Embryonic facial prominence (tissue), 1 donor: ENCODE results near the gene LYSMD1.

Experiments
- DNase-seq: peaks from one replicate; pipeline ENCODE4 v3.0.0-alpha.2; 2016; ENCODE audit errors: extremely low spot score

Gene LYSMD1

DNA sequence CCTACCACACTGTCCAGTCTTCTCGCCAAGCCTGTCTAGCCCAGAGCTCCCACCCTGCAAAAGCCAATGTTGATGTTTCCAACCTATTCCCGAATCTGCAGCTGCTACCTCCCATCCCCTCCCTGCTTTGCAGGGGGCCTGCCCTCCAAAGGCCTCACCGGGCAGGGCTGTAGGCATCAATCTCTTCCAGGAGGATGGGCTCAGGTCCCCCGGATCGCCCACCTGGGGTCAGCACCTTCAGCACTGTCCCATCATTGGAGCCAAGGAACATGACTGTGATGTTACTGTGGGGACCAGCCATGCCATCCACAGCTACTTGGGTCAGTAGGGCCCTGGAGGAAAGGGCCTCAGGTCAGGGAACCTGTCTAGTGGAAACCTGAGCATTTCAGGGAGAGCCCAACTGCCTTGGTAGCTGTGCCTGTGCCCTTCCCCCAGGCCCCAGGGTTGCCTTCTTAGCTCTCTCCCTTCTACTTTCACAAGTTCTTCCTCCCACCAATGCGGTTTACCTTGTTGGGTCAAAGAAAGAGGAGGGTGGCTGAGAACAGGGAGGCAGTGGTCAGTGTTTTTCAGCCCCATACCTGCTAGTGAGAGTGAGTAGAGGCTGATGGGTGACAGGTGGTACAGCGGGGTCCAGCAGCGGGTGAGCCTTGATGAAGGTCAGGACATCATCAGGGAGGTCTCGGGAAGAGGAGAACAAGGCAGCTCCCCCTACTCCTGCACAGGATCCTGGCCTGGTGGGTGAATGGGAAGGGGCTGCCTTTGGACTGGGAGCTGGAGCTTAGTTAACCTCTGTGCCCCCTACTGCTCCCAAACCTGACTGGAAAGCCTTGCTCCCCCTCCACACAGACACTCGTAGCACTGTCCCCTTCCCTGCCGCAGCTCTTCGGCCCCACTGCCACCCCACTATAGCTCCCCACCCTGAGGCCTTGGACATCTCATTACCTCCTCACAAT, 30.0 kb downstream of the LYSMD1 start:
- no peak for DNase-seq

DNA sequence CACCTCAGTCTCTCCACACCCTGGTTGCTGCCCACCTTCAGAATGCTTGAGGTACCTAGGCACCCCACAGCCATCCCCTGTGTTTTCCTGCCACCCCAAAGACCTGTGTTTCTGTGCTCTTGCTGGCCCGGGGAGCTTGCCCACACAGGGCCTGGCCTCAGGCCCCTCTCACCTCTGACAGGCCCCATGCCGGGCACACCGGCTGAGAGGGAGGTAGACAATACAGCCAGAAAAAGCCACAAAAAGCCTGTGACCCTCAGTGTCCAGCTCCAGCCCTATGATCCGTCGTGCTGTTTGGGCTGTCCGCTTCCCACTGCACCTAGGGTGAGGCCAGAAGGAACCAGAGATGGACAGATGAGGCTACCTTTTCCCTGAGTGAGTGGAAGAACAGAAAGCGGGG, 30.7 kb downstream of the LYSMD1 start:
- no peak for DNase-seq

DNA sequence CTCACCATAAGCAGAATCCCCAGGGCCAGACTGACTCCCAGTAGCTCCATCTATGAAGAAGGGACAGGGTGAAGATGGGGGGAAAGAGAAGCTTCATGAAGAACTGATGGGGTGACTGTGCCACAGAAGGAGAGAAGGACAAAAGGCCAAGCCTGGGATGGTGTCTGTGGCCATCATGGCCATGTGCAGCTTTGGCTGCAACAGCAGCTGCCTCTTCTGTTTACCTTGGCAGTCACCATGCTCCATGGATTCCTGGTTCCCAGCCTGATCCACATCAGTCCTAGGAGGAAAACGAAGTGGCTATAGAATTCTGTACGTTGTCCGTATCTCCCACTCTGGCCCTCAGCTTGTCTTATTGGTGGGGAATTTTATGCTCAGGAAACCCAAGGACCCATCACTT, 31.3 kb downstream of the LYSMD1 start:
- DNase-seq, result no peak

DNA sequence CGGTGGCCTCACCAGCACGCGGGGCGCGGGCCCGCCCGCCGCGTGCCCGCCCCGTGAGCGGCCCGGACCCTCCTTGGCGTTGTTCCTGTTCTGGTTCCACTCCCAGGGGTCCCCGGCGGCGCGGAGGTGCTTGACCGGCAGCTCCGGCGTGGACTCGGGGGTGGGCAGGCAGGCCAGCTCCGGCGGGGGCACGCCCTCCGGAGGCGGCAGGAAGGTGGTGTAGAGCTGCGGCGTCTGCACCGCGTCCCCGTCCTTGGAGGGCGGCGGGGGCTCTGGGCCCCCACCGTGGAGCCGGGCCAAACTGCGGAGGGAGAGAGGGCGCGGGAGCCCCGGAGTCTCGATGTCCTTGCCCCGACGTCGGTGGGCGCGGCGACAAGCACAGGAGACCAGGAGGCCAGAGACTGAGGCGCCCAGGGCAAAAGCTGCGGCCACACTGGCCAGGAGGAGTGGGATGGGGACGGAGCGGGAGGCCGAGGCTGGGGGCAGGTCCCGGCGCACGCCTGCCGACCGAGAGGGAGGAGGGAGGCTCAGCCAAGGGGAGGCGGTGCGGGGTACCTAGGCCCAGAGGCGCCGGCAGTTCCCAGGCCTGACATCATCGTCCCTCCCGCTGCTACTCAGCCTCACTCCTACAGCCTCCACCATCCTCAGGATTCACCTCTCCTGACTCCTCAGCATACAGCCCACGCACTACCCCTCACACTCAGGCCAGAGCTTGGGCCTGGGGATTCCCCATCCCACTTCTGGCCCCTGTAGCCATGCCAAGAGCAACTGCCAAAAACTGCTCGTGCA, 32.5 kb downstream of the LYSMD1 start:
- DNase-seq, result no peak

DNA sequence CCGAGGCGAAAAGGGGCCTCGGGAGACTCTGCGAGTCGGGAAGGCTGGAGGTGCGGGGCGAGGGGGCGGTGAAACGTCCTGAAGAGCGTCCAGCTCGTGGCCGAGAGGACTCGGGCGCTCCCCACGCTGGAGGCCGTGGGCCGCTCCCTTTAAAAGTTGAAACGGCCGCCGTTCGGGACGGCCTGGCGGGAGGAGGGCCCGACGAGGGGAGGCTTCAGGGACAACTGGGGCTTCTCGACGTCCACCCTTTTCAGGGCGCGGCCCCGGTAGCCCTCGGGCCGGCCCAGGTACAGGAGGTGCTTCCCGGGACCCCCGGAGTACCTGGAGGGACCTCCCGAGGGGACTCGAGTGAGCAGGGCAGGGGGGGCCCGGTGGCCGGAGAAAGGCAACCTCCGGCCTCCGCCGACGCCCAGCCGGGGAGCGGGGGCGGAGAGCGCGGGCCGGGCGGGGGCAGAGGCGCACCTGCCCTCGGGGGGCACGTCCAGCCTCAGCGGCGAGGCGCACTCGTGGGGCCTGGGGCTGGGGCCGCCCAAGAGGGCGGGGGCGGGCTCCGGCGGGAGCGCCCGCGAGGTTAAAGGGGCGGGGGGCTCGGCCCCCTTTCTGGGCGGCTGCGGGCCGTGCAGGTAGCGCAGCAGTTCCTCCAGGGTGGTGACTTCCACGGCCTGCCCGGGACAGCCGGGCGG, 33.2 kb downstream of the LYSMD1 start:
- no peak for DNase-seq

DNA sequence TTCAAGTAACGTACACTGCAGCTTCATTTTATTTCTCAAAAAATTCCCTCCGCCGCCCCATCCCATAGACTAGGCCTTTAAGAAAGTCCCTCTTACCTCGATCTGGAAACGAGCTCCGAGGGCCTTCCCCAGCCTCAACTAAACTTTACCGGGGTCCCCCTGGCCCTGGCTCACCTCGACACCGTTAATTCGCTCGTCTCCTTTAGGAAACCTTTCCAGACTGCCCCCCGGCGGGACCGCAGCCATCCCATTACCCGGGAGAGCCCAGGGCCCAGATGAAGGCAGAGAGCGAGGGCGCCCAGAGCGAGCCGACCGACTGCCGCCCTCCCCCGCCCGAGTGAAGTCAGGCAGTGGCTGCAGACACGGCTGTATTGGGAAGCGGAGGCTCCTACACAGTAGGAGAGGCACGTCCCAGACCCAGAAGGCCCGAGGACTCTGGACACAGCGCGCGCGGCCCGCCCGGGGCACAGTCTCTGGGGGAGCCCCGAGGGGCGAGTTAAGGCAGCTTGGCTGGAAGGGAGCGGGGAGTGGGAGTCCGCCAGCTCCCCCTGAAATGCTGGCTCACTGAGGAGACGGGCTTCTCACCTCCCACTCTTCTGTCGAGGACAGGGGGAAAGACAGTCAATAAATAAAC, 33.9 kb downstream of the LYSMD1 start:
- DNase-seq, result no peak

DNA sequence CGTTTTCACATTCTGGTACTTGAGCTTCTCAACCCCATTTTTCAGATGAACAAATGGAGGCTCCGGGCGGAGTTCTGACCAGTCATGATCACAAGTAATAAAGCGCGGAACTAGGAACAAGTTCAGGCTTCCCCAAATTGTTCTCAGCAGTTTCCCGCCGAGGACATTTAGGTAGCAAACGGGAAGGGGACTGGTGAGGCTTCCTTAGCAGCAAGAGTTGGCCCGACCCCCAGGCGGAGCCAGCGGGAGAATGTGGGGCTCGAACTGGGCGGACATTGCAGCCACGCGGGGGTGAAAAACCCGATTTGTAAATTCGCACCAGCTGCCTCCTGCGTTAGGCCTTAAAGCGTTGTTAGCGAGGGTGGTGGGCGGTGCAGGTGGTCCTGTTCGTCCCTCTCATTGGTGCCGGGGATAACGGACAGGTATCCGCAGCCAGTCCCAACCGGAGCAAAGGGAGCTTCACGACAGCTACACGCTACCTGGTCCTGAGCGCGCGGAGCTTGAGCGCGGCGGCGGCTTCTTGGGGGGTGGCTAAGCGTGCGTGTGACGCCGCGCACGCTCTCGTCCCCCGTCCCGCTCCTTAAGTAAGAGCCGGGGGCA, 34.6 kb downstream of the LYSMD1 start:
- peak; percentile 90 for DNase-seq

DNA sequence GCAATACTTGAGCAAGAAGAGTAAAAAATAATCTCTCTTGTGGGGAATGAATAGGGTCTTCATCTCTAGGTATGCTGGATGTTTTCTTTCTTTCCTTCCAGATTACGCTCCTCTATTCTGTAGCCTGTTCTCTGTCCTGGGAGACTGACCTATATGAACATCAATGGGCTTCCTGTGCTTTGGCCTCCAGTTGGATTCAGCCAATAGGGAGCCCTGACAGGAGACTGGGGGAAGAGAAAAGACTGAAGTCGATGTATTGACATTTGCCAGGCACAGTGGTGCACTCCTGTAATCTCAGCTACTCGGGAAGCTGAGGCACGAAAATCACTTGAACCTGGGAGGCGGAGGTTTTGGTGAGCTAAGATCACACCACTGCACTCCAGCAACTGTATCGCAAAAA, 36.9 kb downstream of the LYSMD1 start:
- no peak for DNase-seq

DNA sequence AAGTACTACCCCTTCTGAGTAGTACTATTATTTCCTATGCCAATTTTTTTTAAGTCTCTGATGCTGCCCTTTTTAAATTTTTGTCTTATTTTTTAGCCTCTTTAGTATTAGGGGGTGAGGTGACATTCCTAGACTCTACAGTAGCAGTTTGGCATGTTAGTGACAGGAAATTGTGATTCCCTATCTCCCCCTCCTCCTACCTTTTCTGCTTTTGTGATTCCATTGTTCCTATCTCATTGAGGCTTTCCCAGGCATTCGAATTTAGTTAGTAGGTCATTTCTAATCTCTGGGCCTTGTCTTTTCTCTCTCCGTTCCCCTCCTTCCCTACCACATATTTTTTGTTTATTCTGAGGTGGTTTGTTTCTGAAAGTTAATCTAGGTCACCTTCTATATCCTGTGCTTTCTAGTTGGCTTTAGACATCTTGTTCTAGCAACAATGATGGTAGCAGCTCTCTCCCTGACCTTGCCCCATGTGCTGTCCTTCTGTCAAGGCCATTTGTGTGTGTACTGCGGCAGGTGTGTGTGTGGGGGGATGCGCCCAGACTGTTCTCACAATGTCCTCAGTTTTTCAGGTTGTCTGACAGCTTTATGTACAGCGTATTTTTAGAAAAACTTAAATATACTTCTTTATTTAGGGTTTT, 40.8 kb downstream of the LYSMD1 start:
- no peak for DNase-seq

DNA sequence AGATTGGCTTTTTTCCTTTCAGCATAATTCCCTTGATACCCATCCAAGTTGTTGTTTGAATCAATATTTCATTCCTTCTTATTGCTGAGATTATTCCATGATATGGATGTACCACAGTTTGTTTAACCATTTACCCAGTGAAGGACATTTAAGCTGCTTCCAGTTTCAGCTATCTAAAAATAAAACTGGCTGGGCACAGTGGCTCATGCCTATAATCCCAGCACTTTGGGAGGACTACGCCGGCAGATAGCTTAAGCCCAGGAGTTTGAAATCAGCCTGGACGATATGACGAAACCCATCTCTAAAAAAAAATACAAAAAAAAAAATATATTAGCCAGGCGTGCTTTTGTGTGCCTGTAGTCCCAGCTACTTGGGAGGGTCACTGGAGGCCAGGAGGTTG, 51.8 kb downstream of the LYSMD1 start:
- no peak for DNase-seq
